Measurements from ENCODE around the gene UBE2O.

Gene UBE2O

GRCh38 chr17:76439314-76439928 is 13.5 kb downstream of the UBE2O start:
- DNase-seq (ENCODE audit: low spot score), result no peak

DNA sequence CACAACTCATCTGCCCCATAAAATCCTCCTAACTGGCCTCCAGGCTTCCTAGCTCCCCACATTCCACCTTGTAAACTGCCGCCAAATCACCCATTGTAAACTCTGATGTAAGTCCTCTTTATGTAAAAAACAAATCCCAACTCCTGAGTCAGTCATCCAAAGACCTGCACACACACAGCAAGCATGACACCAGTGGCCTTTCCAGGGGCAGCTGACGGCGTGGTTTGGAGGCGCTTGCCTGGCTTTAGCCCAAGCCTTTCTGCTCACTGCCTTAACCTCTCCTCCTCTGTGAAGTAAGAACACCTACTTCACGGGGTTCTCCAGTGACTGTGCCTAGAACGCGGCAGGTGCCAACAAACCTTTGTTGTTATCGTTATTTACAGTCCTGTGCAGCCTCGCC is 14.0 kb downstream of the UBE2O start:
- DNase-seq (ENCODE audit: low spot score), result no peak

DNA sequence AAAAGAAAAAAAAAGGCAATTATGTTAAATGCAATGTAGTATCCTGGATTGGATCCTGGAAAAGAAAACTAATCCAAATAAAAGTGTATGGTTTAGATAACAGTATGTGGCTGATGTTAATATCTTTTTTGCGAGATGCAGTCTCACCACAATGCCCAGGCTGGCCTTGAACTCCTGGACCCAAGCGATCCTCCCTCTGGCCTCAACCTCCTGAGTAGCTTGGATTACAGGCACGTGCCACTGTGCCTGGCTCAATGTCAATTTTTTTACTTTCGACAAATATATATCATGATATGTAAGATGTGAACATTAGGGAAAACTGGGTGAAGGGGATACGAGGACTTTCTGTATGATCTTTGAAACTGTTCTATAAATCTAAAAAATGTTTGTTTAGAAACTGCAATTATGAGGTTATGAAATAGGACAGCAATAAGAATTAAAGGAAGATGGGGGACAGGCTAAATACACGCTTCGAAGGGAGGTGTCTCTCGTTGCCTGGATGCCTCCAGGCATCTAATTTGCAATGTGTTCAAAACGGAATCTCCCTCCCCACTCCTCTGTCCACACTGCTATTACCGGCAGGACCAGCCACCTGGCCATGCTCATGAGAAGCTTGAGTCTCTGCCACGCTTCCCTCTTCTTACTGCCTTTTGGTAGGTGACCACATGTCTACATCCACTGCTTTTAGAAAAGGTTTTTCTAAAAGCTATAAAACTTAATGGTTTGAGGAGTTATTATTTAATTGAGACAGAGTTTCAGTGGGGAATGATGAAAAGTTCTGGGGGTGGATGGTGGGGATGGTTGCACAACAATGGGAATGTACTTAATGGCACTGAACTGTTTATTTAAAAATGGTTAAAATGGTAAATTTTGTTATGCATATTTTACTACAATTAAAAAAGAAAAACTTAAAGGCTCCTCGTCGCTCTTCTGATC is 15.2 kb downstream of the UBE2O start:
- no peak for DNase-seq (ENCODE audit: low spot score)

DNA sequence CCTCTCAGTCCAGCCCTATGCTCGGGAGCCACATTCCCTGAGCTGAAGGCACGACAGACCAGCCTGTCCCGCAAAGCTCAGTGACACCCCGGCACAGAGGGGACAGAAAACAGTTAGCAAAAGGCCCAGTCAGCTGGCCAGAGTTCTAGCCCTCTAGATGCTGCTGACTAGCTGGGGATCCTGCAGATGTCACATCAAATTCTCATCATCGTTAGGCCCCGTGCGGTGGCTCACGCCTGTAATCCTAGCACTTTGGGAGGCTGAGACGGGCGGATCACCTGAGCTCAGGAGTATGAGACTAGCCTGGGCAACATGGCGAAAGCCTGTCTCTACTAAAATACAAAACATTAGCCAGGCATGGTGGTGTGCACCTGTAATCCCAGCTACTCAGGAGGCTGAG is 17.2 kb downstream of the UBE2O start:
- DNase-seq (ENCODE audit: low spot score), result no peak

GRCh38 chr17:76434870-76435269 is 18.1 kb downstream of the UBE2O start:
- no peak for DNase-seq (ENCODE audit: low spot score)

- DNase-seq (ENCODE audit: low spot score), result no peak
Measured at GRCh38 chr17:76433693-76434092, 19.3 kb downstream of the UBE2O start.

- no peak for DNase-seq (ENCODE audit: low spot score)
Measured at GRCh38 chr17:76432712-76433336, 20.1 kb downstream of the UBE2O start.

- DNase-seq (ENCODE audit: low spot score), result no peak
Measured at GRCh38 chr17:76432004-76432403, 20.9 kb downstream of the UBE2O start.

DNA sequence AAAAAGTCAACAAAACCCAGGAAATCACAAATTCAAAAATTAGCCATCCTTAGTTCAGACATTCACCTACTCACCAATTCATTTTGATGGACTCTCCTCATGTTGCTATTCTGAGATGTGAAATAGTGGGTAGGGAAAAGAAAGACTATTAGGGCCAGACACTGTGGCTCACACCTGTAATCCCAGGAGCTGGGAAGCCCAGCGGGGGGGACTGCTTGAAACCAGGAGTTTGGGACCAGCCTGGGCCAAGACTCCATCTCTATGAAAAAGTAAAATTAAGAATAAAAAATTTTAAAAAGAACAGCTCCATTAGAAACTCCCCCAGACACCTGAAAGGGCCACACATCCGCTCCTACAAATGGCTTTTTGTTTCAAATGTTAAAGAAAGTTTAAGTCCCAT is 21.4 kb downstream of the UBE2O start:
- no peak for DNase-seq (ENCODE audit: low spot score)

GRCh38 chr17:76428511-76428910 is 24.4 kb downstream of the UBE2O start:
- DNase-seq (ENCODE audit: low spot score), result no peak

GRCh38 chr17:76427501-76428231 is 25.3 kb downstream of the UBE2O start:
- DNase-seq (ENCODE audit: low spot score), result no peak

DNA sequence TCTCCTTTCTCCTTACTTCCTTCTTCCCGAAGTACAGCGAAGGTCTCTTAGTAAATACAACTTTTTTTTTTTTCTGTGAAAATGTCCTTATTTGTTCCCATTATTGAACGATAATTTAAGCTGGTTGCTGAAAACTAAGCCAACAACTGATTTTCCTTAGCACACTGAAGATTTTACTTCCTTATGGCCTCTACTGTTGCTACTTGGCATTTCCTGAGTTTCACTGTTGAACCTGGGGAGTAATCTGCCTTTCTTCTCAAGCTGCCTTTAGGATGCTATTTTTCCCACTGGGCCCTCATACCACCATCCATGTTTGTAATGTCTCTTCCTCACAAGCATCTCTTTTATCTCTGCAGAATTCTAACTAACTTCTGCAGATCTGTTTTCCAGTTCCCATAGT is 26.1 kb downstream of the UBE2O start:
- DNase-seq (ENCODE audit: low spot score), result no peak

- DNase-seq (ENCODE audit: low spot score), result no peak
Measured at GRCh38 chr17:76422860-76423259, 30.1 kb downstream of the UBE2O start.

DNA sequence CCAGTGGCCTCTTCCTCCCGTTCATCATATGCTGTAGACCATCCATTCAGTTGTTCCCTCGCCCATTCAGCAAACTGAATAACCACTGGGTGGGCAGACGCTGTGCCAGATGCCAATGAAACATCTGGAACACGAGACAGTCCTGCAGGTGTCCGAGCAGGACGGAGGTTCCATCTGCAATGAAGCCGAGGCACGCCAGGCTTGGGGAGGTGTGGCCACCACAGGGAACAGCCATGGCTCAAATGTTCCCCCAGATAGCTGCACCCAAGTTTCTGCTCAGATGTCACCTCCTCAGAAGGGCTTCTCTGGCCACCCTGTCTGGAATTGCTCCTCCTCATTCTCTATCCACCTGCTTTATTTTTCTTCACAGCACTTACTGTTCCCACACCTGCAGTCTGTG is 30.5 kb downstream of the UBE2O start:
- no peak for DNase-seq (ENCODE audit: low spot score)

GRCh38 chr17:76421044-76421407 is 31.9 kb downstream of the UBE2O start:
- no peak for DNase-seq (ENCODE audit: low spot score)

DNA sequence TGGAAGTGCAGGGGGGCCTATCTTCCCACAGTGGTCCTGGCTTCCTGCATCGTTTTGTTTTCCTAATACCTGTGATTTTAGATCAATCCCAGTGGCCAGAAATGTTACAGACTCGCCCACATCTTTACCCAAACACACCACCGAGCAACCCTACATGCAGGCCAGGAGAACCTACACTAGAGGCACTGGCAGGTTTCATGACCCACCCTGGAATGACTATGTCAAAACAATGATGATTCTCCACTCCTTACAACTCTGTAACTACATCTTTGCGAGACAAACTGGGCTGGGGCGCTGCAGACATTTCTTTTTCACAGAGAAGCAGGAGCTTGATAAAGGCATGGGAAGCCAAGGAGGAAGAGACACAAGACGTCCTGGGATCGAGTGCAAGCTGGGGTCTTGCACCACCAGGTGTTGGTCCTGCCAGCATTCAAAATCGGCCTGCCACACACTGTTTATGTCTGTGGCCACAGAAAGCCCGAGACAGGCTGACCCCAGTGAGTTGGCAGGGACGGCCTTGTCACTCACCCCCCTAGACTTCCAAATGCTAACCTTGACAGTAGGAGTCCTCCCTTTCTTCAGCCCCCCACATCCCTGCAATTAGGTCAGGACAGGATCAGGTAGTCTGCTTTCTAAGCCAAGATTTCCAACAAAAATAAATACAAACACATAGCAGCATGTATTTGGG is 32.5 kb downstream of the UBE2O start:
- no peak for DNase-seq (ENCODE audit: low spot score)

GRCh38 chr17:76419576-76420260 is 33.2 kb downstream of the UBE2O start:
- no peak for DNase-seq (ENCODE audit: low spot score)

- no peak for DNase-seq (ENCODE audit: low spot score)
Measured at GRCh38 chr17:76417499-76418143, 35.3 kb downstream of the UBE2O start.

DNA sequence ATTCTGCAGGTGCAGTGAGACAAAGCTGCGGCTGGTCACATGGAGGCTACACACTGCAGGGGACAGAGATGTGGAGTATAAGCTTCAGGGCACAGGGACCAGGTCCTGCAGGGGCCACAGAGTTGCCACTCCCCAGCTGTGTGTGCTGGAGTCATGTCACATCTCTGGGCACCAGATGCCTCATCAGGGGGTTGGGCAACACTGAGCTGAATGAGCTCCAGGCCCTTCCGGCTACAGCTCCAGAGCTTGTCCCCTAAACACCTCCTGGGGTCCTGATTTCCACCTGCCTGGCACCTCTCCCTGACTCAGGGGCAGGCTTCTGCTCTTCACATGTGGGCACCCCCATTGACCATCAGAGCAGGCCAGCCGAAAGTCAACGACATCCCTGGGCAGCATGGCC is 36.1 kb downstream of the UBE2O start:
- DNase-seq (ENCODE audit: low spot score), result no peak

DNA sequence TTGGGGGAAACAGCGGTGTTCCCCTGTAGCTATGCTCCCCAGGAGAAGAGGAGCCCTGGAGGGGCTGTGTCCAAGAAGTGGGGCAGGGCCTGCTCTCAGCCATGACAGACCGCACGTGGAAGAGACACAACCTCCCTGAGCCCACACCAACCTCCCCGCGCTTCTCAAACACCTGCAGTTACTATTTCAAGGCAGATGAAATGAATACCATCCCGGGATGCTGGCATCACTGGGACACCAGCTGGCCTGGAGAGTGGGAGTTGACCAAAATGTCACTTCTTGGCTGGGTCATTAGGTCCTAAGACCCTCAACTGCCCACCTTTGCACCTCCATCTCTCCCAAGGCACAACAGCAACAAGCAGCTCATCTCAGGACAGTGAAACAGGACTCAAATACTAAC is 36.5 kb downstream of the UBE2O start:
- no peak for DNase-seq (ENCODE audit: low spot score)

GRCh38 chr17:76415786-76416185 is 37.2 kb downstream of the UBE2O start:
- no peak for DNase-seq (ENCODE audit: low spot score)
